Progenitor cell of endocrine pancreas (in vitro differentiated cells): ENCODE measurements around the gene CFAP54. TPM values are rescaled to one million over a fixed set of nuclear protein-coding genes. Genes with fewer than 3 reads are reported as not detected.
"Not testable (repeated sequence)": the region's sequence is repeated elsewhere in the genome, so short reads cannot be mapped to it uniquely, and the experiment has no call there.

Experiments
- DNase-seq: peaks from one replicate; pipeline ENCODE4 v3.0.0; 2021; ENCODE audit warnings: low spot score; ENCODE audit not compliant: unreplicated experiment
- H3K27ac Mint-ChIP-seq: 2 replicates; pipeline ENCODE4 v1.8.0; 2021; ENCODE audit warnings: mild to moderate bottlenecking, moderate library complexity, mixed read lengths
- H3K27me3 Mint-ChIP-seq: 2 replicates; pipeline ENCODE4 v1.8.0; 2021; ENCODE audit warnings: mixed read lengths
- H3K36me3 Mint-ChIP-seq: 2 replicates; pipeline ENCODE4 v1.8.0; 2022; ENCODE audit warnings: mixed read lengths; ENCODE audit not compliant: insufficient read depth
- H3K4me1 Mint-ChIP-seq: 2 replicates; pipeline ENCODE4 v1.8.0; 2021; ENCODE audit warnings: low read depth, mixed read lengths
- H3K4me3 Mint-ChIP-seq: 2 replicates; pipeline ENCODE4 v1.8.0; 2021; ENCODE audit warnings: low read depth, mild to moderate bottlenecking, moderate library complexity, mixed read lengths
- H3K9me3 Mint-ChIP-seq: 2 replicates; pipeline ENCODE4 v1.8.0; 2021; ENCODE audit warnings: low read depth, mixed read lengths
- CTCF ChIP-seq: fragments of 200-600 bp; sonication (generic); IDR thresholded peaks from one replicate; pipeline ENCODE4 v1.5.0; 2021; ENCODE audit warnings: antibody characterized with exemption, mild to moderate bottlenecking; ENCODE audit not compliant: unreplicated experiment
- total RNA-seq: library from RNA; stranded (reverse); gene quantifications from 2 replicates; pipeline ENCODE4 v1.2.1, GENCODE V29; 2021

CFAP54 gene
- total RNA-seq, 1 donor from 2014 or later: 5.9 TPM

DNA sequence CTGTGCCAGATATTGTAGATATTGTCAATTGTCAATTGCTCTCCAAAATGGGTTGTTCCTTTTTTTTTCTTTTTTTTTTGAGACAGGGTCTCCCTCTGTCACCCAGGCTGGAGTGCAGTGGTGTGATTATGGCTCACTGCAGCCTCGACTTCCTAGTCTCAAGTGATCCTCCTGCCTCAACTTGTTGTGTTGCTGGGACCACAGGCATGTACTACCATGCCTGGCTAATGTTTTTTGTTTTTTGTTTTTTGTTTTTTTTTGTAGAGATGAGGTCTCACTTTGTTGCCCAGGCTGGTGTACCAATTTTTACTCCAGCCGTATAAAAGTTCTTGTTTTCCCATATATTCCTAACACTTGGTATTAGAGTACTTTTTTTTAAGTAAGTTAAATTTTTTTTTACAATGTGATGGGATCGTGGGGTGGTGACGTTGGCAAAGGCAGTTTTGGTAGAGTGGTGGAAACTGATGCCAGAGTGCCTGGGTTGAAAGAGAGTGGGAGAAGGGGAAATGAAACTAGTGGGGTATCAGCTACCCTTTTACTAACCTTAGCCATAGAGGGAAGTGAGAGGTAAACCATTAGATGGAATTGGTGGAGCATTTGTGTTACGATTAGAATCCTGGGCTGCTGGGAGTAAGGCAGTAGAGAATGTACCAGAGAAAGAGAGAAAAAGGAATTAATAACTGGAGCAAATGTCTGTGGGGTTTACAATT, 33.0 kb upstream of the CFAP54 start:
- no peak for DNase-seq
- Mint-ChIP-seq H3K27ac (no peak overlapping the region), H3K4me1 (no peaks in the 10 kb centered on the region), H3K27me3 (no peaks in the 10 kb centered on the region), H3K4me3 (no peak overlapping the region), H3K36me3 (no peaks in the 10 kb centered on the region), H3K9me3 (peaks cover 7% of the 10 kb centered on the region)
- no peak for TF ChIP-seq CTCF

- Mint-ChIP-seq H3K4me1 (no peaks in the 10 kb centered on the region), H3K36me3 (no peaks in the 10 kb centered on the region), H3K27me3 (no peaks in the 10 kb centered on the region), H3K4me3 (no peak overlapping the region), H3K27ac (no peak overlapping the region), H3K9me3 (peaks cover 6% of the 10 kb centered on the region)
- no peak for TF ChIP-seq CTCF
- DNase-seq: no peak
Observed at GRCh38 chr12:96457191-96457930, 32.0 kb upstream of the CFAP54 start.

- not testable (repeated sequence) for H3K27me3 Mint-ChIP-seq, H3K9me3 Mint-ChIP-seq, H3K36me3 Mint-ChIP-seq, H3K4me1 Mint-ChIP-seq, H3K27ac Mint-ChIP-seq, DNase-seq, H3K4me3 Mint-ChIP-seq
Observed at GRCh38 chr12:96459281-96459680, 30.1 kb upstream of the CFAP54 start.

DNA sequence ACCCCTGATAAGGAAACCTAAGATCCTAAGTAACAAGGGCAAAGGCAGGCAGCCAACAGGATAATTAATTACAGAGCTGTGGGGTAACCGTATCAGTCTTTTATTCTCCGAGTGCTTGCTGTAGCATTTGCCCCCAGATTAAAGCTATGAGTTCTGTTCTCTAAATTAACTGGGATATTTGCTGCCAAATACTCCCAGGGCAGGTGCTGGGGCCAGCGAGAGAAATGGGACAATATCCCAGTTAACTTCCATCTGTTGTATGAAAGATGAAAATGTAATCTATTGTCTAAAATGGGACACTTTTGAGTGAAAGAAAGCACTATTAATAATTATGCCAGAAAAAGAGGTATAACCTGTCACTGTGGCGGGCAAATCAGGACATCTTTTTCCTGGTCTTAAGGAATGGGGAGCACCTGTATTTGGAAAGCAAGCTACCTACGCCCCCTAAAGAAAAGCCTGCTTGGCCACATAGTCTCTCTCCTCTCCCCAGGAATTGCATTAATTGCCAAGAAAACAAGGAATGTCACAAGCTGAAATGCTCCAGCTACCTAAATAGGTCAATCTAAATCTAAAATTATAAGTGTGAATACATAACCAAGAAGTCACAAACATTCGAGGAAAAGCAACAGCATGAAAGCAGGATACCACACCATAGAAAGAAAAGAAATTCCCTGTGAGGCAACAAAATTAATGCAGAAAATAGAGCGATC, 26.7 kb upstream of the CFAP54 start:
- TF ChIP-seq CTCF: no peak
- Mint-ChIP-seq H3K9me3 (no peaks in the 10 kb centered on the region), H3K27ac (no peak overlapping the region), H3K27me3 (no peaks in the 10 kb centered on the region), H3K4me3 (no peak overlapping the region), H3K36me3 (no peaks in the 10 kb centered on the region), H3K4me1 (peaks cover 9% of the 10 kb centered on the region)
- no peak for DNase-seq

- TF ChIP-seq CTCF: no peak
- H3K27ac Mint-ChIP-seq: no peak overlapping the region
- H3K4me1 Mint-ChIP-seq: peaks cover 9% of the 10 kb centered on the region
Observed at GRCh38 chr12:96465896-96466295, 23.5 kb upstream of the CFAP54 start.

More at GRCh38 chr12:96465896-96466295, 23.5 kb upstream of the CFAP54 start:
- Mint-ChIP-seq H3K9me3 (no peaks in the 10 kb centered on the region), H3K27me3 (no peaks in the 10 kb centered on the region), H3K4me3 (no peak overlapping the region), H3K36me3 (no peaks in the 10 kb centered on the region)
- DNase-seq: no peak
